GM18499 (cell line): ENCODE data around the gene CLPX.
"Not testable (repeated sequence)": the region's sequence is repeated elsewhere in the genome, so short reads cannot be mapped to it uniquely, and the experiment has no call there.

Experiments
- ATAC-seq: cut with Tn5 transposase; IDR thresholded peaks from one replicate; pipeline ENCODE4 v1.9.1; 2021; ENCODE audit warnings: moderate number of reproducible peaks; ENCODE audit not compliant: insufficient read depth, unreplicated experiment

Gene CLPX

DNA sequence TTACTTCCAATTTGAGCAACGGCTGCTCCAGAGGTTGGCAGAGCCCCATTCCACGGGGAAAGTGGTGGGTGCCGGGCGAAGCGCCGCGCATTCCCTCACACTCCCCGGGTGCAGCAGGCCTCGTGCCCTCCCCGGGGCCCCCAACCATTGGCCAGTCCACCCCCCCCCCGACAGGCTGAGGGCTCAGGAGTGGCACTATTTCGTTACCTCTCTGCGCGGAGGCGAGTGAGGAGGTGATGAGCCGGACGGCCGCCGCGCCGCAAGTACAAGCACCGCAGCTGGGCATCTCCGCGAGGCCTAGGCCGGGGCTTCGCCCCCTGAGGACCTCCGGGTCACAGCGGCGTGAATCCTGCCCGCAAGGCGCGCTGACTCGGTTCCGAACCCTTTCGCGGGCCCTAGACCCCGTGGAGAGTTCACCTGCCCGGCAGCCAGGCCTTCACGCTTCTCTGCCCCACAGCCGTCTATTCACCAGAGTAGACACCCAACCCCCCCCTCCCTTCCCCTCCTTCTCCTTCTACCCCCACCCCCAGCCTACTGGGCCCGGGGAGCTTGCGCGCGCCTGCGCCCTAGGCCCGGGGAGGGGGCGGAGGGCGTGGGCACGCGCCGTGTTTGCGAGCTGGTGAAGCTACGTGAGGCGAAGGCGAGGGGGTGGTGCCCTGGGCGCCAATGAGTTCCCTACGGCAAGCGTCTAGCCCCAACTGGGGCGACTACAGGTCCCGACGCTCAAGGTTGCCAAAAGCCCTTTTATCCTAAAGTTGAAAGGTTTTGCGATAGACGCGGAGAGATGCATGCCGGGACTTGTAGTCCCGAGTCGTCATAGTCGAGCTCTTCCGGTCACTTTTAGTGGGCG, at the start of gene CLPX:
Gene CLPX, minus strand, starts transcription at position 475 of the 850 bp plus-strand sequence. Its CDS starts 189 bp downstream, at position 286.
- peak; percentile 45 for ATAC-seq

DNA sequence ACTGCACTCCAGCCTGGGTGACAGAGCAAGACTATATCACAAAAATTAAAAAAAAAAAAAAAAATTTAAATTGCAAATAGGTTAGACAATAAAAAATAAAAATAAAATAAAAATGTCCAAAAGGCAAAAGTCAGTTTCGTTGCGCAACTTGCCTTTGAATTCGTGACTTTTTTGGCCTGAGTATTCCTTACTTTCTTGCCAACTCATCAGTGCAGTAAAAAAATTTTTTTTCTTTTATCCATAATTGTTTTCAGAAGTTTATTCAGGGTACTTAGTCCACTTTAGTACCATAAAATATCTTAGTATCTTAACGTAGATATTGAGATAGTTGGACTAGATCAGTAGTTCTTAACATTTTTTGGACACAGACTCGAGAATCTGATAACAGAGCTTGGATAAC, 48.6 kb upstream of the CLPX start:
- no peak for ATAC-seq

DNA sequence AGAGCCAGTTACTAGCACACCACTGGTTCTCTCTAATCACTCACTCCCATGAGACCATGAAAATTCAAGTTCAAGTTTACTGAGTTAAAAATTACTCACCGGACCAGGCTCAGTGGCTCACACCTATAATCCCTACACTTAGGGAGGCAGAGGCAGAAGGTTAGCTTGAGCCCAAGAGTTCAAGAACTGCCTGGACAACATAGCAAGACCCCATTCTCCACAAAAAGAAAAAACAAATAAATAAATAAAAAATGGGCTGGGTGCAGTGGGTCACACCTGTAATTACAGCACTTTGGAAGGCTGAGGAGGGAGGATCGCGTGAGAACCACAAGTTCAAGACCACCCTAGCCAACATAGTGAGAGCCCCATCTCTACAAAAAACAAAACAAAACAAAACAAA, 47.4 kb upstream of the CLPX start:
- ATAC-seq = no peak

DNA sequence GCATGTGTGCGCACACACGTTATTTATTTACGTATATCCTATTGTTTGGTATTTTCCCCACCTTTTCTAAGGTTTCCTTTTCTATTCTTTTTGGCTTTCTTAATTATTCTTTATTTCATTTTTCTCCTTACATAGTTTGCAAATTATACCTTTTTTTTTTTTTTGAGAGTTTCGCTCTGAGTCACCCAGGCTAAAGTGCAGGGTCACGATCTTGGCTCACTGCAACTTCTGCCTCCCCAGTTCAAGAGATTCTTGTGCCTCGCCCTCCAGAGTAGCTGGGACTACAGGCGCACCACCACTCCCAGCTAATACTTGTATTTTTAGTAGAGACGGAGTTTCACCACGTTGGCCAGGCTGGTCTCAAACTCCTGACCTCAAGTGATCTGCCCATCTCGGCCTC, 46.2 kb upstream of the CLPX start:
- ATAC-seq = no peak

DNA sequence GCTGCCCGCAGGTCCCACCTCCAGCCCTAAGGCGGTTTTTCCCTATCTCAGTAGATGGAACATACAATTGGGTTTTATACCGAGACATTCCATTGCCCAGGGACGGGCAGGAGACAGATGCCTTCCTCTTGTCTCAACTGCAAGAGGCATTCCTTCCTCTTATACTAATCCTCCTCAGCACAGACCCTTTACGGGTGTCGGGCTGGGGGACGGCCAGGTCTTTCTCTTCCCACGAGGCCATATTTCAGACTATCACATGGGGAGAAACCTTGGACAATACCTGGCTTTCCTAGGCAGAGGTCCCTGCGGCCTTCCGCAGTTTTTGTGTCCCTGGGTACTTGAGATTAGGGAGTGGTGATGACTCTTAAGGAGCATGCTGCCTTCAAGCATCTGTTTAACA, 41.8 kb upstream of the CLPX start:
- not testable (repeated sequence) for ATAC-seq

DNA sequence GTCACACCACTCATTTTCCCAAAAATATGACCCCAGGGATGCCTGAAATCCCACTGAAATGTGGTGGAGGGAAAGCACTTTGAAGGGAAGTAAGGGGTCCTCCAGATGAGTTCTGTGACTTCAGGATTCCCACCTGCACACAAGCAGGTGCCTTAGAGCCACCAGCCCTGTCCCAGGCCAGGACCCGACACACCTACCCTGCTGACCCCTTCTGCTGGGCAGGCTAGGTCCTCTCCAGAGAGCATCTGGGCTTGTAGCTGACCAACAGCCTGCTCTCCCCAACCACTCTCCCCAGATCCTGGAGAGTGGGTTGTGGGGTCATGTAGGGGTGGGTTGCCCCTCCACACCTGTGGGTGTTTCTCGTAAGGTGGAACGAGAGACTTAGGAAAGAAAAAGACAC, 41.1 kb upstream of the CLPX start:
- ATAC-seq = no peak

DNA sequence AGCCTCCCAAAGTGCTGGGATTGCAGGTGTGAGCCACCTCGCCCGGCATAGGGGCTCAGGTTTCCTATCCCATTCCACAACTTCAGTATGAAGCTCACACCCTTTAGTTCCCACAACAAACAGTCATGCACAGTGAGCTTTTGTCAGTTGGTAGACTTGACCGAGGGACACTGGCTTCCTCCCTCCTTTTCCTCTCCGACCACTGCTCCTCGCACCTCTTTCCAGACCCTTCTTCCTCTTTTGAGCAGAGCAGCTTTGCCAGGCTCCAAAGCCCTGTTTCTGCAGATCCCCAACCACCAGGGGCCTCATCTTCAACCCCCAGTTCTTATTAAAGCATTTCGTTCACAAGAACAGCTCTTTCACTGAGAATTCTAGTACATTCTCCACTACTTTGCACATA, 38.9 kb upstream of the CLPX start:
- ATAC-seq = no peak

DNA sequence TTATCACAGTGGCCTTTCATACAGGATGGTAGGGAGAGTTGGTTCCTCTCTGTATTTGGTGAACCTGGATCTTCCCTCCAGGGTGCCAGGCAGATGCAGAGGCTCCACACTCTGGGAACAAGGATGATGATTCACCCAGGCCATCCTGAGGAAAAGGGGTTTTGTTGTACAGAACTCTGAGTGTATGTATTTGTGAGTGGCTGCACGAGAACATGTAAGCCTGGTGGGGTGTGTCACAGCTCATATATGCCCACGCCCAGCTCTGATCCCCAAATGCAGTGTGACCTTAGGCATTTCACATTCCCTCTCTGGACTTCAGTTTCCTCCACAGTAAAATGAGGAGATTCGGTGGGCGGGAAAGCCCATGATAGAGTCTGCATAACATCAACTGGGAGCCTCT, 37.7 kb upstream of the CLPX start:
- no peak for ATAC-seq

DNA sequence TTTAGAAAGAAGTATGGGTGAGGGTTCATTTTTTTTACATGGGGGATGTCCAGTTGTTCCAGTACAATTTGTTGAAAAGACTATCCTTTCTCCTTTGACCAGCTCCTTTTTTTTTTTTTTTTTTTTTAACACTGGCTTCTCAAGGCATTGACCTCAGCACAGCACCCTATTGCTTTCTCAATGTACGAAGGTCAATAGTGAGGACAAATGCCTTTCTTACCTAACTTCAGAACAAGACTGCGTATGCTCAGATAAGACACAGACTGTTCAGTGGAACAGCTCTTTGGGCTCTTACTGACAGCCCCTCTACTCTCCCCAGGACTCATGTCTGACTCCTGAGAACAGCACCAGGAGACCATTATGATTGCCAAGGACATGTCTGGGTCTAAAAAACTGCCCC, 36.6 kb upstream of the CLPX start:
- no peak for ATAC-seq

DNA sequence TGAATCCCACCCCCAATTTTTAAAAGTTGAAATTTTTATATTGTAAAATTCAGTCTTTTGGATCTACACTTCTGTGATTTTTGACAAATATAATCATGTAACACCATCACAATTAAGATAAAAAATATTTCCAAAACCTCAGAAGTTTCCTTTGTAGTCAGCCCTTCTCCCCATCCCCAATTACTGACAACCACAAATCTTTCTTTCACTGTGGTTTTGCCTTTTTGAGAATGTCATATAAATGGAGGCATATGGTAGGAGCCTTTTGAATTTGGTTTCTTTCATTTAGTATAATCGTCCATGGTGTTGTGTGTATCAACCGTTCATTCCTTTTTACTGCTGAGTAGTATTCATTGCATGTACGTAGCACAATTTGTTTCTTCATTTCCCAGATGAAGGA, 34.0 kb upstream of the CLPX start:
- no peak for ATAC-seq

DNA sequence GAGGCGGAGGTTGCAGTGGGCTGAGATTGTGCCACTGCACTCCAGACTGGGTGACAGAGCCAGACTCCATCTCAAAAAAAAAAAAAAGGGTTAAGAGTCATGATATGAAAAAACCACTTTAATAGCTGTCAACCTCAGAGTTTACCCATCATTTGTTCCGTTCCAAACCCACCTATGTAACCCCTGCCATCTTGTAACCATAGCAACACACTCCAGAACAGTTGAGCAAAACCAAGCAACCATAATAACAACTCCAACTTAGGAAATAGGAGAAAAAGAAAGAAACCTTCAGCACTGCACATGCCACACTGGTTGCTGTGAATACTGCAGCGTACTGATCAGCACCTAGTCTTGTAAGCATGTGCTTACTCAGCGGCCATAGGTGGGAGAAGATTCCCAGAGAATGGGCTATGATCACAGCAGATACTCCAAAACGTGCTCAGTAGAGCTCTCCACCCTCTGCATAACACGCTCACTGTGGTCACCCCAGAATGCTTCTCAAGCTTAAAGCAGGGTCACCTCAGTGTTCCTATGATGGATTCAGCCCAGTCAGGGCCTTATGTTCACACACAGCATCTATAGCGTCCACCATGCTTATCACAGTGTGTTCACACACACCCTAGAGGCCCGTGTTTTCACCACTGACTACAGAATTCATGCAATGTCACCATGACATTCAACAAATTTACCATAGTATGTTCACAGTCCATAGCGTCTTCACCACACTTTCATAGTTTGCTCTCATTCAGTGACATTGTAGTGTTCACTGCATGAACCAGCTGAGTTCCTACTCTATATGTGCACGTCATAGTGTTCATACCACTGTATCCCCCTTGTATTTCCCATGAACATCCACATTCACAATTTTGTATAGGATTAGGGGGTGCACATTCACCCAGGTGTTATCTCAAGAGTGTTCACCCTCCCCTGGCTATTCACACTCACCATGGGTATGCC, 32.7 kb upstream of the CLPX start:
- ATAC-seq = no peak

DNA sequence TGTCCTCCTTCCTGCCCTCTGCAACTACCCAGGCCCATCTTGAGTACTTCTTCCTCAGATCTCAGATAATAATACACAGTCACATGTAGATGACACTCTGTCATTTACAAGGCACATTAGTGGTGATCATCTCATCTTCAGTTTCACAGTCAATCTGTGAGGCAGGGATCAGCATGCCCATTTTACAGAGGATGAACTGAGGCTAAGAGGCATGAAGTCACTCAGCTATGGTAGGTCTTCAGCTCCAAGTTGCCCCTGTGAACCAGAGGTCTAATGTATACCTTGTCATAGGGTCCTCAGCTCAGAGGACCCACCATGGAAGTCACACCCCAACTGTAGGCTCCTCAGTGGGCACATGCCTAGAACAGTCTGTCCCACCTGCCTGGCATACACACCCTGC, 30.4 kb upstream of the CLPX start:
- ATAC-seq = no peak

DNA sequence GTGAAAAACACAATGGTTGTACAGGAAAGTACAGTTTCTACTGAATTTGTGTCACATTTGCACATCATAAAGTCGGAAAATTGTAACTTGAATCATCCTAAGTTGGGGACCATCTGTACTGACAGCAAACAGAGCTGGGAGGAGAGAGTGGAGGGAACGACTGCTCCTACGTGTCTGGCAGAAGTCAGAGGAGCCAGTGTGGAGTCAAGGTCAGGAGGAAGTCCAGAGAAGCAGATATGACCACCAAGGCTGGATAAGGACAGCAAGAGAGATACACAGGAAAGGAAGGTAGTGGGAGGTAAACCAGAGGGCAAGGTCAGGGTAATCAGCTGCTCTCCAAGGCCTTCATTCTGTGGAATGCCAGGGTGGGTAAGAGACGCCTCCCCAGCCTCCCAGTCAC, 28.9 kb upstream of the CLPX start:
- ATAC-seq = no peak

DNA sequence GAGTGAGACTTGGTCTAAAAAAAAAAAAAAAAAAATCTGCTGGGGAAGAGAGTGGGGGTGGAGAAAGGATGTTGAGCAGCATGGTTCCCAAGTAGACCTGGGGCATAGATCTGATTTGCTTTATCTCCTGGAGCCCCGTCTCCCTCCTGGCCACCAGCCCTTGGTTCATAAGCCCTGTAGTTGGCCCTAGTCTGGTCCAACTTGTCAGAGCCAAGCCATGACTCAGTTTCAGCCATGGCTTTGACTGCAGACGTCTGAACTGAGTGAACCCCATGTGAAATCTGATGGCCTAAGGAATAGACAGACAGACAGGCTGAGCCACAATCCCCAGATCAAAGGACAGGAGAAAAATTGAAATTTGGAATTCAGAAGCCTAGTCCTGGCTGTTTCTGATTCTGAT, 28.1 kb upstream of the CLPX start:
- no peak for ATAC-seq

DNA sequence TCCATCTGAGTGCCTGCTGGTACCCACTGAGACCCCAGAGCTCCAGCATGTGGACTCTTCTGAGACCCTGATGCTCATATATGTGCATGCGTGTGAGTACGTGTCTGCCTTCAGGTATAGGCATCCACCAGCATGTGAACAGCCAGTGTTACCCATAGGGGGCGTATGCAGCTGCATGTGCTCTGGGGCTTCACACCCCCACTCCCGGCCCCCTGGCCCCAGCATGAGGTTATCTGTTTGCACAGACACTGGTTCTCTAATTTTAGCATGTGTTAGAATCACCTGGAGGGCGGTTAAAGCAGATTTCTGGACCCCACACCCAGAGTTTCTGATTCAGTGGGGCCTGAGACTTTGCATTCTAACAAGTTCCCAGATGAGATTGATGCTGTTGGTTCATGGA, 27.0 kb upstream of the CLPX start:
- no peak for ATAC-seq

DNA sequence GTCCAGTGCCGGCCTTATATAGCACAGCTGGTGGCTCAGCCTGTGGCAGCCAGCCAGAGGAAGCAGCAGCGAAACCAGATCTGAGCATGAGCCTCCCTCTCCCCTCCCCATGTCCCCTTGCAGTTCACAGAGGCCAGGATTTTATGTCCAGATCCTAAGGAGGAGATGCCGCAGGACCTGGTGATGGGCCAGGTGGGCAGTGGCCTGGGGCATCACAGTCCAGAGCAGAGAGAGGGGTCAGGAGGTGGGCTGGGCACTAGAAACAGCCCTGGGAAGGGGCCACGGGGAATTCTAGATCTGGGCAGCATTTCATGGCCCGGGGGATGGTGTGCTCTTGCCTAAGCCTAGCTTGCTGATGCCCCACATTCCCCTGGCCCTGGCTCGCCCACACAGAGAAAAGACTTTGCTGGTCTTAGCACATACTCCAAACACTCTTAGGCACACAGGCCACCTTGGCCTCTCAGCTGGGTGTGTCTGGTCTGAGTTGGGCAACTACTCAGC, 26.4 kb upstream of the CLPX start:
- ATAC-seq = no peak

DNA sequence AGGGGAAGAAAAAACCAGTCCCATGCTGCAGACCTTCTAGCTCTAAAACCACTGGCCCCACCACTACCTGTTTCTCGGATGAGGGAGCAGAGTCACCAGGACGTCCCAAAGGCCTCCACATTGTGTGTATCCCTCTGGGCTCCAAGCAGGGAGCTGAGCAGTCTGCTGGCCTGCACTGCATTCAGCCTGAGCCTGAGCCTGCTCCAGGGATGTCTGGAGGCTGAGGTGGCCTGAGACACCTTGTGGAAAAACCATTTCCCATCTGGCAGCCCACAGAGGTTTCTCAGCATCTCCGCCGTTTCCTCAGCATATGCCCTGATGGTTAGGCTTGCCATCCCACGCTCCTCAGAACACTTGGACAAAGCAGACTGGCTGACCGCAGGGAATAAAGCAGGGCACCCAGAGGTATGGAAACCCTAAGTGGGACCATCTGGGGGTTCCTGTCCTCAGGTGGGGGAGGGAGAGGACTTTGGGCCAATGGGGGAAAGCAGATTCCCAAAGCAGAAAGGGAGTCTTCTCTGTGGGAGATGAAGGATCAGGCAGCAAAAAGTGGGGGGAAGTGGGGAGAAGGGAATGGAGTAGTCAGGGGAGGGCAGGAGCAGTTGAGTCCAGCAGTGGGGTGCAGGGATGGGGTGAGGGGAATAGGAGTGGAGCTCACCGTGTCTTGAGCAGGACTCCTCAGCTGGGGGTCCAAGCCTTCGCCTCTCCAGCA, 25.8 kb upstream of the CLPX start, which contains the start of gene CILP:
Gene CILP, minus strand, starts transcription at position 704 of the 712 bp plus-strand sequence. CDS start 1,718 bp downstream, outside the sequence.
- ATAC-seq = no peak

DNA sequence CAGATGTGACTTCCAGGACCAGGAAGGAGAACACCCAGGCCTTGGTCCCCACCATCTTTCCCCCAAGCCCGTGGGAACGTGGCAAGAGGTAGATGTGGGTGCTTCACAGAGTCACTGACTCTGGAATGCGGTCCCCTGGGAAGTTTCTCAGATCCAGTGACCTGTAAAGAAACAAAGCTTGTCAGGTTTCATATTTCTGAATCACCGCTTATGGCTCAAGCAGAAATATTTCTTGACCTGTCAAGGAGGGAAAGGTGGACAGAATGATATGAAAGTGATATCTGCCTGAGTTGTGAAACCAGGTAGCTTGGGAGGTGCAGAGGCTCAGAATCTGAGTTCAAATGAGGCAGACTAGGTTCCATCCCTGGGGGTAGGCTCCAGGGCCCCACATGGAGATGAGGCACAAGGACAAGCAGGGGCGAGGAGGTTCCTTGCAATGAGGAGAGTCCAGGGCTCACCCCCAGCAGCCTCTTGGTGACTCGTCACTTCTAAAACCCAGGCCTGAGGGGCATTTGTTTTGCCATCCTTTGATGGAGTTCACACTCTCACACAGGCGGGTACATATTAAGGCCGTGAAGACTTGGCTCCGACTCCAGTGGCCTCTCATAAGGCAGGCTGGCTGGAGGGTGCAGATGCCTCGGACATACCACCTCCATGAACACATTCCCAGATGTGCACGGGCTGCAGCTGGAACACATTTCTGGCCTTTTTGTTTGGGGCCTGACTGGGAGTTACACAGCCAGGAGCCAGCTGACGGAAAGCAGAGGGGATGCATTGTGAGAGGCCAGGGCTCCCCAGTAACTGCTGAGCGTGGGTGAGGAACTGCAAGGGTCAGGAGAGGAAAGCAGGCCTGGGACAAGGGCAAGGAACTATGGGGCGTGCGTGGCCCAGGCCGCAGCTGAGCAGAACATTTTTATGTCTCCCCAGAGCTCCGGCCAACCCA, 24.8 kb upstream of the CLPX start:
- no peak for ATAC-seq

DNA sequence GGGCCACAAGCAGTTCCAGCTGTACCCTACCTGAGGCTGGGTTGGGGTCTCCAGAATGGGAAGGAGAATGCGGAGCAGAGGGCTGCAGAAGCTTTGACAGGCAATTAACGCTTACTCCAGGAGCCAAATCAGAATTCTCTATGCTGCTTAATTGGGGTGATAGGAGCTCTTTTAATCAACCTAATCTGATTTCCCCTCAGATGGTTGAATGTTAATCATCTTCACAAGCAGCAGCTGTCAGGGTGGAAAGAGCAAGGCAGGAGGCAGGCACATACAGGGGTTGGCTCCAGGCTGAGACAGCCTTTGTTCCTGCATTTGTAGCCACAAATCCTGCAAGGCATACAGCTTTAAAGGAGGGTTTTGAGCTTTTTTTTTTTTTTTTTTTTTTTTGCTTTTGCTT, 23.5 kb upstream of the CLPX start:
- ATAC-seq = no peak
